PFSK-1 (cell line): ENCODE results near the gene ESPN.

Source experiments
- FOXP2 ChIP-seq: optimal IDR thresholded peaks from 2 replicates; pipeline ENCODE3; 2011; ENCODE audit warnings: borderline replicate concordance, control low read depth, inconsistent platforms; ENCODE audit not compliant: insufficient read depth; ENCODE audit errors: extremely low read length, extremely low read depth
- POLR2AphosphoS5 ChIP-seq: IDR thresholded peaks from 2 replicates; pipeline ENCODE4 v1.6.1; 2012; ENCODE audit warnings: low read depth, mild to moderate bottlenecking, control low read depth, low read length, moderate library complexity

DNA sequence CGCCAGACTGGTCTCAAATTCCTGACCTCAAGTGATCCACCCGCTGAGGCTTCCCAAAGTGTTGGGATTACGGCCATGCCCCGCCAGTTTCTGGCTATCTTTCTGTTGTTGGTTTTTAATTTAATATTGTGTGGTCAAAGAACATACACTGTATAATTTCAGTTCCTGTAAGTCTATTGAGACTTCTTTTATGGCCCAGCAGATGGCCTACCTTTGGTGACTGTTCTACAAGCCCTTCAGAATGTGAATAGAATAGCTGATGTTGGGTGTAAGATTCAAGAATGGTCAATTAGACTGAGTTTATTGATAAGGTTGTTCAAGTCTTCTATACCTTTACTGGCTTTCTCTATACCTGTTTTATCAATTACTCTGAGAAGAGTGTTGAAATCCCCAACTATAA is 15.5 kb upstream of the ESPN start:
- no peak for TF ChIP-seq FOXP2
- no peak for TF ChIP-seq POLR2AphosphoS5
